GM12878 (cell line): ENCODE data around the gene CA10. TPM values are rescaled to one million over a fixed set of nuclear protein-coding genes. Genes with fewer than 3 reads are reported as not detected.

Experiments used
- ATAC-seq: fragments of 200-7000 bp; cut with Tn5 transposase; 3 replicates; pipeline ENCODE4 v1.9.1; 2020; ENCODE audit warnings: mild to moderate bottlenecking, moderate library complexity
- BruUV-seq: library from RNA; stranded (reverse); fragments of 400-500 nt; replicated peaks from 2 replicates; lab custom pipeline; 2021; lab: Mats Ljungman, UMichigan
- CTCF ChIA-PET: fragments of 300-600 bp; sonication (Branson Sonifier 250); formaldehyde crosslinking; extraction: SDS; loops from one replicate; lab custom pipeline; 2021; ENCODE audit warnings: inconsistent platforms; lab: Yijun Ruan, JAX
- POLR2A ChIA-PET: fragments of 350-600 bp; formaldehyde crosslinking; extraction: SDS; loops from one replicate; lab custom pipeline; 2021; ENCODE audit warnings: inconsistent platforms; lab: Charles Lee
- RAD21 ChIA-PET: fragments of 300-600 bp; sonication (Branson Sonifier 250); formaldehyde crosslinking; loops from one replicate; lab custom pipeline; 2023; ENCODE audit warnings: antibody characterized with exemption; ENCODE audit not compliant: unreplicated experiment; lab: Charles Lee
- SMC1A ChIA-PET: fragments of 300-600 bp; sonication (Branson Sonifier 250); formaldehyde crosslinking; loops from one replicate; lab custom pipeline; 2023; ENCODE audit not compliant: unreplicated experiment, uncharacterized antibody; lab: Charles Lee
- DNase-seq: peaks from one replicate; pipeline ENCODE4 v3.0.0-alpha.2; 2011; ENCODE audit warnings: low read depth, low spot score
- FAIRE-seq: peaks from 3 replicates; lab custom pipeline; 2011; peaks lifted over from hg19 to GRCh38; lab: Jason Lieb, UNC
- H2AFZ ChIP-seq: 2 replicates; pipeline ENCODE4 v1.6.0; 2011; ENCODE audit warnings: low read depth, low read length, control low read depth; ENCODE audit not compliant: control insufficient read depth
- H3K27ac ChIP-seq: 2 replicates; pipeline ENCODE4 v1.5.1; 2011; ENCODE audit warnings: control low read depth; ENCODE audit not compliant: control insufficient read depth, insufficient read depth
- H3K27me3 ChIP-seq, 2 experiments: replicated peaks in 1 of 2; 2 replicates each; pipeline versions ENCODE4 v1.6.0 to v1.6.1; 2011; ENCODE audit warnings: low read length in 1 of 2; ENCODE audit not compliant: control insufficient read depth in 2 of 2, insufficient read depth in 2 of 2
- H3K36me3 ChIP-seq, 2 experiments: 2 replicates each; pipeline ENCODE4 v1.5.1; 2011; ENCODE audit warnings: low read length in 1 of 2; ENCODE audit not compliant: control insufficient read depth in 2 of 2, insufficient read depth in 2 of 2
- H3K4me1 ChIP-seq: 2 replicates; pipeline ENCODE4 v1.6.1; 2011; ENCODE audit warnings: mild to moderate bottlenecking, low read length, moderate library complexity, mixed read lengths; ENCODE audit not compliant: control insufficient read depth, insufficient read depth
- H3K4me2 ChIP-seq: 2 replicates; pipeline ENCODE4 v1.6.0; 2011; ENCODE audit warnings: control low read depth; ENCODE audit not compliant: control insufficient read depth, insufficient read depth
- H3K4me3 ChIP-seq: fragments of 200-600 bp; sonication (generic); 2 replicates; pipeline ENCODE4 v1.5.1; 2016
- H3K79me2 ChIP-seq: 2 replicates; pipeline ENCODE4 v1.6.0; 2011; ENCODE audit warnings: low read length; ENCODE audit not compliant: control insufficient read depth, insufficient read depth
- H3K9ac ChIP-seq: 2 replicates; pipeline ENCODE4 v1.8.0; 2011; ENCODE audit warnings: low read length, control low read depth, mixed read lengths; ENCODE audit not compliant: control insufficient read depth, insufficient read depth
- H3K9me3 ChIP-seq: replicated peaks from 3 replicates; pipeline ENCODE4 v1.5.1; 2011; ENCODE audit warnings: mild to moderate bottlenecking, low read length; ENCODE audit not compliant: control insufficient read depth, insufficient read depth
- H4K20me1 ChIP-seq: 2 replicates; pipeline ENCODE4 v1.6.0; 2011; ENCODE audit not compliant: control insufficient read depth, insufficient read depth
- ATF3 ChIP-seq: IDR thresholded peaks from 2 replicates; pipeline ENCODE4 v1.6.1; 2011; ENCODE audit warnings: low read depth, mild to moderate bottlenecking, low read length, moderate library complexity, borderline replicate concordance; ENCODE audit errors: extremely low read depth
- BACH1 ChIP-seq: fragments of 450-650 bp; IDR thresholded peaks from 2 replicates; pipeline ENCODE4 v1.6.1; 2017; ENCODE audit warnings: mild to moderate bottlenecking, borderline replicate concordance
- BCL11A ChIP-seq: IDR thresholded peaks from 2 replicates; pipeline ENCODE4 v1.6.1; 2011; ENCODE audit warnings: low read depth, low read length
- BMI1 ChIP-seq: fragments of 450-650 bp; IDR thresholded peaks from 2 replicates; pipeline ENCODE4 v1.6.1; 2016; ENCODE audit warnings: mild to moderate bottlenecking, moderate library complexity, borderline replicate concordance
- BRCA1 ChIP-seq: IDR thresholded peaks from 2 replicates; pipeline ENCODE4 v1.6.1; 2011; ENCODE audit warnings: low read depth, low read length, improper control_type of control experiment
- CEBPB ChIP-seq, 2 experiments: fragments of 150-350 bp in 1 of 2; IDR thresholded peaks; 2 replicates each; pipeline ENCODE4 v1.6.1; 2012 to 2014; ENCODE audit warnings: low read depth in 2 of 2, low read length in 2 of 2, borderline replicate concordance in 1 of 2, inconsistent platforms in 1 of 2
- EED ChIP-seq: sonication (generic); IDR thresholded peaks from 2 replicates; pipeline ENCODE4 v1.6.1; 2016; ENCODE audit warnings: antibody characterized with exemption, low read depth
- GATAD2B ChIP-seq: fragments of 450-650 bp; conservative IDR thresholded peaks from 2 replicates; pipeline ENCODE4 v1.6.1; 2017; ENCODE audit warnings: low read depth, mild to moderate bottlenecking, moderate library complexity
- HCFC1 ChIP-seq: fragments of 150-350 bp; IDR thresholded peaks from 2 replicates; pipeline ENCODE4 v1.6.1; 2014; ENCODE audit warnings: low read length
- IKZF1 ChIP-seq: fragments of 450-650 bp; conservative IDR thresholded peaks from 2 replicates; pipeline ENCODE4 v1.6.1; 2017; ENCODE audit warnings: antibody characterized with exemption, mild to moderate bottlenecking
- LARP7 ChIP-seq: fragments of 450-650 bp; IDR thresholded peaks from 2 replicates; pipeline ENCODE4 v1.6.1; 2017; ENCODE audit warnings: mild to moderate bottlenecking
- SMARCA5 ChIP-seq: fragments of 450-650 bp; IDR thresholded peaks from 2 replicates; pipeline ENCODE4 v1.6.1; 2017; ENCODE audit warnings: mild to moderate bottlenecking
- SRF ChIP-seq, 2 experiments: IDR thresholded peaks; 2 replicates each; pipeline ENCODE4 v1.6.1; 2011; ENCODE audit warnings: low read depth in 2 of 2, low read length in 2 of 2, mild to moderate bottlenecking in 1 of 2, moderate library complexity in 1 of 2
- SUZ12 ChIP-seq: fragments of 200-600 bp; sonication (generic); IDR thresholded peaks from one replicate; pipeline ENCODE4 v1.6.1; 2018; ENCODE audit warnings: antibody characterized with exemption, mild to moderate bottlenecking; ENCODE audit not compliant: unreplicated experiment
- TCF12 ChIP-seq: IDR thresholded peaks from 2 replicates; pipeline ENCODE4 v1.6.1; 2011; ENCODE audit warnings: low read depth, mild to moderate bottlenecking, low read length
- ZBTB4 ChIP-seq: fragments of 450-650 bp; formaldehyde crosslinking; IDR thresholded peaks from 2 replicates; pipeline ENCODE4 v1.4.0; 2022; ENCODE audit warnings: mild to moderate bottlenecking, moderate library complexity
- ZNF622 ChIP-seq: fragments of 450-650 bp; IDR thresholded peaks from 2 replicates; pipeline ENCODE4 v1.6.1; 2017; ENCODE audit warnings: mild to moderate bottlenecking, inconsistent platforms
- ZSCAN29 ChIP-seq: fragments of 450-650 bp; IDR thresholded peaks from 2 replicates; pipeline ENCODE4 v1.6.1; 2017; ENCODE audit warnings: mild to moderate bottlenecking, moderate library complexity
- whole genome bisulfite sequencing: methylation state at CpG from one replicate; pipeline ENCODE4 v1.1.6; 2016; ENCODE audit warnings: low lambda C conversion rate; ENCODE audit not compliant: insufficient replicate concordance, insufficient coverage; ENCODE audit errors: missing lambda C conversion rate; 5-methylcytosine and 5-hydroxymethylcytosine counted together
- in situ Hi-C: fragments of 300-500 bp; cut with MboI; formaldehyde crosslinking; loops from 9 replicates; pipeline ENCODE4 v1.14.3; 2018; ENCODE audit warnings: mixed read lengths
- intact Hi-C: fragments of 100-400 bp; cut with micrococcal nuclease; formaldehyde crosslinking; loops from one replicate; pipeline ENCODE4 v1.14.2; 2022; ENCODE audit not compliant: unreplicated experiment
- polyA plus RNA-seq, 11 experiments: library from polyadenylated mRNA; depleted of rRNA in 4 of 11; unstranded in 6 of 11; stranded (reverse) in 5 of 11; fragments of >200 nt; fragmentation: Nextera tagmentation in 4 of 11; fragmentation: Illumina TruSeq in 1 of 11; extraction: Ambion mirVana in 4 of 11; extraction: Trizol in 1 of 11; gene quantifications; 1 replicate in 1 of 11; 2 replicates in 10 of 11; pipeline versions ENCODE4 v1.2.1 to v1.2.3, GENCODE V29; 2011 to 2016; ENCODE audit warnings: inconsistent platforms in 2 of 11, missing spikeins in 2 of 11, low read depth in 1 of 11
- total RNA-seq, 4 experiments: library from RNA; depleted of rRNA in 3 of 4; stranded (reverse); fragments of >200 nt in 3 of 4; fragmentation: Illumina TruSeq in 1 of 4; extraction: Trizol in 1 of 4; gene quantifications; 2 replicates each; pipeline versions ENCODE4 v1.2.1 to v1.2.3, GENCODE V29; 2013 to 2021

The CA10 gene
- total and polyA plus RNA-seq, 10 of the 15 experiments (the other 5 are each of a cell fraction or from before 2014, with no cell fraction given): not detected

- Histone ChIP-seq H3K9me3 (no peaks in the 10 kb centered on the region), H3K27me3 (no peaks in the 10 kb centered on the region), H3K9ac (no peak overlapping the region), H3K79me2 (no peaks in the 10 kb centered on the region), H3K4me3 (no peak overlapping the region), H3K36me3 (no peaks in the 10 kb centered on the region)
- no TSS peak for BruUV-seq
- POLR2A ChIA-PET: no interaction called here
- in situ Hi-C loops (no loop called here), intact Hi-C loops (no loop called here)
- WGBS: 33% methylated on average over 2 of the region's 2 CpGs
- no peak for ATAC-seq
- TF ChIP-seq ZSCAN29 (no peak), ZNF622 (no peak), IKZF1 (no peak), SMARCA5 (no peak)
- TF ChIP-seq, all 136 proteins: peak for 0
- Histone ChIP-seq H3K4me2 (no peak overlapping the region), H2AFZ (no peak overlapping the region), H4K20me1 (no peaks in the 10 kb centered on the region), H3K4me1 (no peaks in the 10 kb centered on the region), H3K27ac (no peak overlapping the region)
- ChIA-PET SMC1A (no interaction called here), CTCF (no interaction called here), RAD21 (no interaction called here)
- FAIRE-seq (no peak), DNase-seq (no peak)
Measured at GRCh38 chr17:52027081-52027480, 131.4 kb downstream of the CA10 start.

- Histone ChIP-seq H3K4me2 (no peak overlapping the region), H3K4me3 (no peak overlapping the region), H3K79me2 (no peaks in the 10 kb centered on the region), H2AFZ (no peak overlapping the region), H3K27me3 (no peaks in the 10 kb centered on the region), H3K9me3 (no peaks in the 10 kb centered on the region), H3K4me1 (no peaks in the 10 kb centered on the region), H4K20me1 (no peaks in the 10 kb centered on the region), H3K36me3 (no peaks in the 10 kb centered on the region), H3K27ac (no peak overlapping the region), H3K9ac (no peak overlapping the region)
- WGBS: 4% methylated on average over 2 of the region's 2 CpGs
- ChIA-PET RAD21 (no interaction called here), POLR2A (no interaction called here), CTCF (no interaction called here), SMC1A (no interaction called here)
- no TSS peak for BruUV-seq
- DNase-seq: no peak
- intact Hi-C loops: no loop called here
- FAIRE-seq: no peak
- in situ Hi-C loops: no loop called here
- ATAC-seq: no peak
- TF ChIP-seq SRF (IDR thresholded peaks at IDR 0.05; ENCODE audit: low read depth in 2 of 2, low read length in 2 of 2) (no peak), BRCA1 (no peak), BACH1 (no peak), HCFC1 (no peak), SUZ12 (no peak), CEBPB (IDR thresholded peaks at IDR 0.05; ENCODE audit: borderline replicate concordance in 1 of 2, low read depth in 2 of 2, low read length in 2 of 2) (no peak), ZBTB4 (CRISPR knock-in tag) (no peak), BCL11A (no peak), ATF3 (no peak), GATAD2B (no peak), LARP7 (no peak), TCF12 (no peak), BMI1 (no peak), EED (no peak)
Measured at GRCh38 chr17:52026075-52026474, 132.4 kb downstream of the CA10 start.
